Testis (tissue), 3 donors: Measurements from ENCODE around the gene SAMM50. TPM values are rescaled to one million over a fixed set of nuclear protein-coding genes. Genes with fewer than 3 reads are reported as not detected.

Experiments used
- DNase-seq: peaks from one replicate; pipeline ENCODE4 v3.0.0-alpha.2; 2019
- H3K27ac ChIP-seq, 2 donors: fragments of 200-600 bp; sonication (generic); one replicate each; pipeline ENCODE4 v1.5.1; 2019
- H3K27me3 ChIP-seq: fragments of 200-600 bp; sonication (generic); one replicate; pipeline ENCODE4 v1.5.1; 2019
- H3K36me3 ChIP-seq: fragments of 200-600 bp; sonication (generic); one replicate; pipeline ENCODE4 v1.5.1; 2017; ENCODE audit warnings: low read depth; ENCODE audit errors: missing control alignments
- H3K4me1 ChIP-seq: fragments of 200-600 bp; sonication (generic); one replicate; pipeline ENCODE4 v1.5.1; 2019
- H3K4me3 ChIP-seq, 2 donors: fragments of 200-600 bp; sonication (generic); one replicate each; pipeline ENCODE4 v1.5.1; 2017 to 2019
- H3K9me3 ChIP-seq: fragments of 200-600 bp; sonication (generic); one replicate; pipeline ENCODE4 v1.5.1; 2017
- POLR2A ChIP-seq: fragments of 450-650 bp; IDR thresholded peaks from one replicate; pipeline ENCODE4 v1.6.1; 2017; ENCODE audit warnings: antibody characterized with exemption, mild to moderate bottlenecking, moderate library complexity
- WGBS, 2 donors: methylation state at CpG; one replicate each; pipeline ENCODE4 v1.1.5; 2018; 5-methylcytosine and 5-hydroxymethylcytosine counted together
- intact Hi-C: fragments of 100-400 bp; cut with DNase I; formaldehyde crosslinking; loops from one replicate; pipeline ENCODE4 v1.15.1; 2023; ENCODE audit warnings: low total_unique reads
- polyA plus RNA-seq: library from polyadenylated mRNA; stranded (reverse); fragments of 350-450 nt; fragmentation: Illumina TruSeq; extraction: RNeasy Lipid Tissue Mini Kit (QIAGEN cat#74804); gene quantifications from one replicate; pipeline ENCODE4 v1.2.3, GENCODE V29; 2014; ENCODE audit warnings: low read depth, low replicate concordance; ENCODE audit not compliant: insufficient read depth
- total RNA-seq, 2 donors: library from RNA; depleted of rRNA; stranded (reverse); fragments of >200 nt; gene quantifications; one replicate each; pipeline ENCODE4 v1.2.3, GENCODE V29; 2016
- TF ChIP-seq, protein P1 (sequence below), 3 experiments: fragments of 450-650 bp in 2 of 3; fragments of 200-600 bp in 1 of 3; sonication (generic) in 1 of 3; IDR thresholded peaks; one replicate each; pipeline ENCODE4 v1.5.1; 2016 to 2019; ENCODE audit warnings: antibody characterized with exemption in 3 of 3, mild to moderate bottlenecking in 2 of 3, moderate library complexity in 1 of 3

SAMM50 gene
- total and polyA plus RNA-seq, 3 donors from 2014 or later, result 41.5 to 71.1 (median 50.3) TPM

GRCh38 chr22:44020981-44021380 is 65.7 kb downstream of the SAMM50 start:
- no peaks in the 10 kb centered on the region for H3K36me3 ChIP-seq
- peaks cover 4% of the 10 kb centered on the region for H3K4me1 ChIP-seq
- H3K9me3 ChIP-seq, result no peaks in the 10 kb centered on the region
- no peak overlapping the region for H3K27ac ChIP-seq
- no peak overlapping the region for H3K4me3 ChIP-seq
- intact Hi-C loops, result no loop called here
- TF ChIP-seq, protein P1, sequence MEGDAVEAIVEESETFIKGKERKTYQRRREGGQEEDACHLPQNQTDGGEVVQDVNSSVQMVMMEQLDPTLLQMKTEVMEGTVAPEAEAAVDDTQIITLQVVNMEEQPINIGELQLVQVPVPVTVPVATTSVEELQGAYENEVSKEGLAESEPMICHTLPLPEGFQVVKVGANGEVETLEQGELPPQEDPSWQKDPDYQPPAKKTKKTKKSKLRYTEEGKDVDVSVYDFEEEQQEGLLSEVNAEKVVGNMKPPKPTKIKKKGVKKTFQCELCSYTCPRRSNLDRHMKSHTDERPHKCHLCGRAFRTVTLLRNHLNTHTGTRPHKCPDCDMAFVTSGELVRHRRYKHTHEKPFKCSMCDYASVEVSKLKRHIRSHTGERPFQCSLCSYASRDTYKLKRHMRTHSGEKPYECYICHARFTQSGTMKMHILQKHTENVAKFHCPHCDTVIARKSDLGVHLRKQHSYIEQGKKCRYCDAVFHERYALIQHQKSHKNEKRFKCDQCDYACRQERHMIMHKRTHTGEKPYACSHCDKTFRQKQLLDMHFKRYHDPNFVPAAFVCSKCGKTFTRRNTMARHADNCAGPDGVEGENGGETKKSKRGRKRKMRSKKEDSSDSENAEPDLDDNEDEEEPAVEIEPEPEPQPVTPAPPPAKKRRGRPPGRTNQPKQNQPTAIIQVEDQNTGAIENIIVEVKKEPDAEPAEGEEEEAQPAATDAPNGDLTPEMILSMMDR (IDR thresholded peaks at IDR 0.05), result no peak
- no peak for TF ChIP-seq POLR2A
- no peak for DNase-seq
- WGBS, 2 donors, result 91 to 93% methylated on average over 8 of the region's 8 CpGs
- H3K27me3 ChIP-seq, result no peaks in the 10 kb centered on the region

- peak overlapping the region; percentile 60 to 62 for H3K4me3 ChIP-seq
- no peaks in the 10 kb centered on the region for H3K9me3 ChIP-seq
- peaks cover 10% of the 10 kb centered on the region for H3K4me1 ChIP-seq
- no peaks in the 10 kb centered on the region for H3K36me3 ChIP-seq
- TF ChIP-seq, protein P1 (IDR thresholded peaks at IDR 0.05), result no peak
- TF ChIP-seq POLR2A, result no peak
- no peaks in the 10 kb centered on the region for H3K27me3 ChIP-seq
- H3K27ac ChIP-seq, result peak overlapping the region in 1 of 2 donors; percentile 81
- DNase-seq, result peak; percentile 54
- intact Hi-C loops, result no loop called here
- WGBS, 2 donors, result 18 to 26% methylated on average over 16 to 32 of the region's 54 CpGs
These were observed 68.4 kb downstream of the SAMM50 start for GRCh38 chr22:44023404-44024287.

DNA sequence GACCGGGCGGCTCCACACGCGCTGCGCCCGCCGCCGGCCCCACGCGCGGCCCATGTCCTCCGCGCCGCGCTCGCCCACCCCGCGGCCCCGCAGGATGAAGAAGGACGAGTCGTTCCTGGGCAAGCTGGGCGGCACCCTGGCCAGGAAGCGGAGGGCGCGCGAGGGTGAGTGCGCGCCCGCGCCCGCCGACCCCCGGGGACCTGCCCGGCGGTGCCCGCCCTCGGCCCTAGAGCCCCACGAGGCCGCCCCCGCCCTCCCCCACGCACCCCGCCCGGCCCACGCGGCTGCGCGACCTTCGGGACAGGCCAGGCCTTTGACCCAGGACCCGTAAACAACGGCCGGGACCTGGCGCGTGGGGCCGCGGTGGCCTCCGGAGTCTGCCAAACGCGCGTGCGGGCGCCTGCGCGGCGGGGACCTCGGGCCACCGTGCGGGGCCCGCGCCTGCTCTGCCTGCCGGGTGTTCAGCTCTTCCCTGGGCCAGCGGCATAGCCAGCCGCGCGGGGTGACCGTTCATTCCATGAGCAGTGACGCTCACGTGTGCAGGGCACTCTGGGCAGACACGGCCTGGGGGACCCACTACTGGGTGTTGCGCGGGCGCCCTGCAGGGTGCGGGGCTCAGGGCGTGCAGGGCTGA is 69.2 kb downstream of the SAMM50 start, which contains the start of gene PARVB:
PARVB (plus strand) TSS at position 15 of the 634 bp plus-strand sequence; CDS start at position 53, 38 bp downstream.
- intact Hi-C loops, result no loop called here
- no peaks in the 10 kb centered on the region for H3K9me3 ChIP-seq
- peaks cover 10% of the 10 kb centered on the region for H3K4me1 ChIP-seq
- peak; percentile 55 for DNase-seq
- H3K27ac ChIP-seq, result peak within 1 kb of the TSS; percentile 70 to 81
- whole genome bisulfite sequencing, 2 donors, result 0 to 4% methylated on average over 7 to 52 of the region's 83 CpGs
- TF ChIP-seq POLR2A, result no peak
- TF ChIP-seq, protein P1 (IDR thresholded peaks at IDR 0.05), result no peak
- H3K36me3 ChIP-seq, result no peaks in the 10 kb centered on the region
- H3K27me3 ChIP-seq, result no peaks in the 10 kb centered on the region
- H3K4me3 ChIP-seq, result peak within 1 kb of the TSS; percentile 60 to 62

- 68 to 73% methylated on average over 26 of the region's 26 CpGs for WGBS, 2 donors
- peak; percentile 50 for DNase-seq
- H3K4me3 ChIP-seq, result peak overlapping the region in 1 of 2 donors; percentile 57
- peaks cover 10% of the 10 kb centered on the region for H3K4me1 ChIP-seq
- H3K27me3 ChIP-seq, result no peaks in the 10 kb centered on the region
- intact Hi-C loops, result no loop called here
- no peaks in the 10 kb centered on the region for H3K9me3 ChIP-seq
- H3K36me3 ChIP-seq, result no peaks in the 10 kb centered on the region
- peak overlapping the region; percentile 70 to 81 for H3K27ac ChIP-seq
- TF ChIP-seq, protein P1 (IDR thresholded peaks at IDR 0.05), result no peak
- no peak for TF ChIP-seq POLR2A
These were observed 70.2 kb downstream of the SAMM50 start for GRCh38 chr22:44025171-44026065.
